ENCODE data around the gene ZNF274.

DNA sequence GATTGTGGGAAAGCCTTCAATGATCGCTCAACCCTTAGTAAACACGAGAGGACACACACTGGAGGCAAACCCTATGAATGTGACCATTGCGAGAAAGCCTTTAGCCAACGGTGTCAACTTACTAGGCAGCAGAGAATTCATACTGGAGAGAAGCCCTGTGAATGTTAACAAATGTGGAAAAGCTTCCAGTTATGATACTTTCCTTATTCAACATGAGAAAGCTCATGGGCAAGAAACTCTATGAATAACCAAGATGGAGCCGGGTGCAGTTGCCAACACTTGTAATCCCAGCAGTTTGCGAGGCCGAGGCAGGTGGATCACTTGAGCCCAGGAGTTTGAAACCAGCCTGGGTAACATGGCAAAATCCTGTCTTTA is 80.0 kb downstream of the ZNF274 start:
- TF ChIP-seq, protein P1, sequence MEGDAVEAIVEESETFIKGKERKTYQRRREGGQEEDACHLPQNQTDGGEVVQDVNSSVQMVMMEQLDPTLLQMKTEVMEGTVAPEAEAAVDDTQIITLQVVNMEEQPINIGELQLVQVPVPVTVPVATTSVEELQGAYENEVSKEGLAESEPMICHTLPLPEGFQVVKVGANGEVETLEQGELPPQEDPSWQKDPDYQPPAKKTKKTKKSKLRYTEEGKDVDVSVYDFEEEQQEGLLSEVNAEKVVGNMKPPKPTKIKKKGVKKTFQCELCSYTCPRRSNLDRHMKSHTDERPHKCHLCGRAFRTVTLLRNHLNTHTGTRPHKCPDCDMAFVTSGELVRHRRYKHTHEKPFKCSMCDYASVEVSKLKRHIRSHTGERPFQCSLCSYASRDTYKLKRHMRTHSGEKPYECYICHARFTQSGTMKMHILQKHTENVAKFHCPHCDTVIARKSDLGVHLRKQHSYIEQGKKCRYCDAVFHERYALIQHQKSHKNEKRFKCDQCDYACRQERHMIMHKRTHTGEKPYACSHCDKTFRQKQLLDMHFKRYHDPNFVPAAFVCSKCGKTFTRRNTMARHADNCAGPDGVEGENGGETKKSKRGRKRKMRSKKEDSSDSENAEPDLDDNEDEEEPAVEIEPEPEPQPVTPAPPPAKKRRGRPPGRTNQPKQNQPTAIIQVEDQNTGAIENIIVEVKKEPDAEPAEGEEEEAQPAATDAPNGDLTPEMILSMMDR (IDR thresholded peaks at IDR 0.05) = no peak
- no peak for TF ChIP-seq POLR2A (IDR thresholded peaks at IDR 0.05)
